GM12891 (cell line): ENCODE measurements around the gene CEMIP.

Source experiments
- POLR2A ChIP-seq: IDR thresholded peaks from 2 replicates; pipeline ENCODE4 v1.6.1; 2011; ENCODE audit warnings: low read depth, low read length, control low read depth
- POLR2AphosphoS5 ChIP-seq: IDR thresholded peaks from 2 replicates; pipeline ENCODE4 v1.6.1; 2011; ENCODE audit warnings: low read depth, low read length, control low read depth
- POU2F2 ChIP-seq: IDR thresholded peaks from 2 replicates; pipeline ENCODE4 v1.6.1; 2011; ENCODE audit warnings: low read depth, mild to moderate bottlenecking, control low read depth, low read length, moderate library complexity
- SPI1 ChIP-seq: IDR thresholded peaks from 2 replicates; pipeline ENCODE4 v1.6.1; 2011; ENCODE audit warnings: low read depth, low read length, control low read depth
- TAF1 ChIP-seq: IDR thresholded peaks from 2 replicates; pipeline ENCODE4 v1.6.1; 2011; ENCODE audit warnings: low read depth, low read length, control low read depth

DNA sequence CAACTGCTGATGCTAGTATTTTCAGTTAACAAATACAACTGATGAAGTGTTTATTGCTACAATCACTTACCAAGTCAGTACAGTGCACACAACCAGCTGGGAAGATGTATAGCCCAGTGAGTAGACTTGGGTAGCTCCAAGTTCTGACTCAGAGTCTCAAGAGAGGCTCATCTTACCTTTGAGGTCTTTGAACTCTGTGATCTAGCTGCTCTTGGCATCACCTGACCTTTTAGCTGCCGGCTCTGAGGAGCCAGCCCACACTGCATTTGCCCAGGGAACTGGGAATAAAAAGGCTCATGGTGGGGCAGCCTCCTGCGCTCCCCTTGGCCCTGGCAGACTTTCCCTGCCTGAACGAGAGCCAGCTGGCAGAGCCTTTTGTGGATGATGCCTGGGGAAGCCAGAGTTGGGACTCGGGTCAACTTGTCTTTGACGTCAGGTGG, 82.6 kb downstream of the CEMIP start:
- TF ChIP-seq POLR2A (no peak), POU2F2 (no peak), TAF1 (no peak), POLR2AphosphoS5 (no peak), SPI1 (no peak)
